ENCODE data around the gene STYXL1. TPM values are rescaled to one million over a fixed set of nuclear protein-coding genes. Genes with fewer than 3 reads are reported as not detected.
"Not testable (repeated sequence)": the region's sequence is repeated elsewhere in the genome, so short reads cannot be mapped to it uniquely, and the experiment has no call there.

STYXL1 gene
- total RNA-seq, 1 experiment from 2014 or later: 30.5 TPM

DNA sequence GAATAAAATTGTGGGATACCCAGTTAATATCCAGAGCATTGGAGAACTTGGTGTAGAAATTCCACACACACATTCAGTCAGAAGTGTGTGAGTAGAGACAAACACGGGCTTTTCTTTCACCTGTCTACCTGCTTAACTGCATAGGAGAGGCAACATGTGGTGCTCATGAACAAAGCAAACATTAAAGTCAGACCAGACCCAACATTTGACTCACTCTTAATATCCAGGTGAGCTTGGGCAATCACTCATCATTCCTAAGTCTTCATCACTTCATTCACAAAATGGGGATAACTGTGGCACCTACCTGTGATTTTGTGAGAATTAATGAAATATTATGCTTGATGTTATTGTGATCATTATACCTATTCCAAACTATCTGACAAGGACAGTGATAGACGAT lies 36.3 kb upstream of the STYXL1 start:
- not testable (repeated sequence) for H3K27ac ChIP-seq (ENCODE audit: low read length); H3K9ac ChIP-seq (ENCODE audit: low read length); H3K9me2 ChIP-seq (replicated peaks; ENCODE audit: insufficient read depth, low read length)

DNA sequence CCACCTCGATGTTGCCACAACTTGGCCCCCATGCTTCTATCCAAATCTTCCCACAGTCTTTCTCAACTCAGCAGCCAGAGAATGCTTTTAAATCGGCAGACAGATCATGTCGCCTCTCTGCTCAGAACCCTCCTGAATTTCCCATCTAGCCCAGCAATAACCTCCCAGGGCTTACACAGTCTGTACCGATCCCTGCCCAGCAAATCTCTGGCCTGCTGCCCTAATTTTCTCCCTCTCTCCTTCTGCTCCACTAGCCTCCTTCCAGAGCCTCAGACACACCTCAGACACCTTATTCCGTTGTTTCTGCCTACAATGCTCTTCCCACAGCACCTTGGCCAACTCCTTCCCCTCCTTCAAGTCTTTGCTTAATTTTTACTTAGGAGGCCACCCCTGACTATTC lies 32.4 kb upstream of the STYXL1 start:
- Histone ChIP-seq H3K4me2 (ENCODE audit: low read depth, low read length, poor library complexity, severe bottlenecking) (no peak overlapping the region), H2AFZ (ENCODE audit: low read length) (no peak overlapping the region), H3K79me2 (ENCODE audit: low read length) (no peaks in the 10 kb centered on the region), H3K9me3 (ENCODE audit: low read length) (no peaks in the 10 kb centered on the region), H3K4me1 (ENCODE audit: low read length) (no peaks in the 10 kb centered on the region), H4K20me1 (ENCODE audit: insufficient read depth, low read depth, low read length) (no peaks in the 10 kb centered on the region), H3K9ac (ENCODE audit: low read length) (no peak overlapping the region), H3K27me3 (ENCODE audit: low read length) (no peaks in the 10 kb centered on the region), H3K4me3 (ENCODE audit: low read length) (no peak overlapping the region), H3K27ac (ENCODE audit: low read length) (no peak overlapping the region), H3K9me2 (replicated peaks; ENCODE audit: insufficient read depth, low read length) (no peaks in the 10 kb centered on the region), H3K36me3 (ENCODE audit: insufficient read depth, low read length) (no peaks in the 10 kb centered on the region)
- no peak for DNase-seq

More for the DNA sequence above, 36.3 kb upstream of the STYXL1 start:
- not testable (repeated sequence) for H3K27me3 ChIP-seq (ENCODE audit: low read length); H3K4me2 ChIP-seq (ENCODE audit: low read depth, low read length, poor library complexity, severe bottlenecking); H3K36me3 ChIP-seq (ENCODE audit: insufficient read depth, low read length); H3K79me2 ChIP-seq (ENCODE audit: low read length); H2AFZ ChIP-seq (ENCODE audit: low read length); H3K4me3 ChIP-seq (ENCODE audit: low read length); H3K9me3 ChIP-seq (ENCODE audit: low read length); H3K4me1 ChIP-seq (ENCODE audit: low read length); DNase-seq; H4K20me1 ChIP-seq (ENCODE audit: insufficient read depth, low read depth, low read length)

DNA sequence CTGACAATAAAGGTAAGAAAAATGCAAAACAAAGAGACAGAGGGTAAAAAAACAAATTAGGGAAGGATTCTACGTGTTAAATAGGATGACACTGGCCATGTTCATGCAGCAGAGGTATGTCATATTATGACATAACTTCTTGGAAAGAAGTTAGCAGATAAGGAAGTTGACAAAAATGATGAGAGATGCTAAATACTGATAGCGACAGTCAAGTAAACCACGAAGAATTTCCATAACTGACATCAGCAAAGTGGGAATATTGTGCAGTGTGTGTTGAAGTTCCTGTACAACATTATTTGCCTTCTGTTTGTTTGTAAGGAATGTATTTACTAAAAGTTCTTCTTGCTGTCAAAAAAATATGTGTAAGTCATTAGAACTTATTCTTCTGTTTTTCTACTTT lies 29.6 kb upstream of the STYXL1 start:
- DNase-seq: no peak
- H3K4me2 ChIP-seq (ENCODE audit: low read depth, low read length, poor library complexity, severe bottlenecking): no peak overlapping the region

DNA sequence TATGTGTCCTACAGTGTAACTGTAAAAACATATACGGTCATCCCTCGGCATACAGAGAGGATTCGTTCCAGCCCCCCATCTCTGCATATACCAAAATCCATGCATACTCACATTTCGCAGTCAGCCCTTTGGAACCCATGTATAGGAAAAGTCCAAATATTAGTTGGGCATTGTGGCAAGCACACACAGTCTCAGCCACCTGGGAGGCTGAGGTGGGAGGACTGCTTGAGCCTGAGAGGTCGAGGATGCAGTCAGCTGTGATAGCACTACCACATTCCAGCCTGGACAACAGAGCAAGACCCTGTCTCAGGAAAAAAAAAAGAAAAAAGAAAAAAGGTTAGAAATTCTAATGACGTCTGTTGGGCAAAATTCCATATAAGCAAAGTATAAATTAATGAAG lies 29.2 kb upstream of the STYXL1 start:
- Histone ChIP-seq H3K4me3 (ENCODE audit: low read length) (no peak overlapping the region), H3K9me2 (replicated peaks; ENCODE audit: insufficient read depth, low read length) (no peaks in the 10 kb centered on the region), H2AFZ (ENCODE audit: low read length) (no peak overlapping the region), H3K9me3 (ENCODE audit: low read length) (no peaks in the 10 kb centered on the region), H3K36me3 (ENCODE audit: insufficient read depth, low read length) (no peaks in the 10 kb centered on the region), H3K4me2 (ENCODE audit: low read depth, low read length, poor library complexity, severe bottlenecking) (no peak overlapping the region), H4K20me1 (ENCODE audit: insufficient read depth, low read depth, low read length) (no peaks in the 10 kb centered on the region), H3K79me2 (ENCODE audit: low read length) (no peaks in the 10 kb centered on the region), H3K27ac (ENCODE audit: low read length) (no peak overlapping the region), H3K4me1 (ENCODE audit: low read length) (no peaks in the 10 kb centered on the region), H3K9ac (ENCODE audit: low read length) (no peak overlapping the region), H3K27me3 (ENCODE audit: low read length) (no peaks in the 10 kb centered on the region)
- no peak for DNase-seq

More for the DNA sequence above, 29.6 kb upstream of the STYXL1 start:
- H3K9me3 ChIP-seq (ENCODE audit: low read length): no peaks in the 10 kb centered on the region
- H3K9me2 ChIP-seq (replicated peaks; ENCODE audit: insufficient read depth, low read length): no peaks in the 10 kb centered on the region
- H3K27me3 ChIP-seq (ENCODE audit: low read length): no peaks in the 10 kb centered on the region
- no peaks in the 10 kb centered on the region for H3K79me2 ChIP-seq (ENCODE audit: low read length)
- H3K27ac ChIP-seq (ENCODE audit: low read length): no peak overlapping the region
- H2AFZ ChIP-seq (ENCODE audit: low read length): no peak overlapping the region
- no peaks in the 10 kb centered on the region for H4K20me1 ChIP-seq (ENCODE audit: insufficient read depth, low read depth, low read length)
- H3K36me3 ChIP-seq (ENCODE audit: insufficient read depth, low read length): no peaks in the 10 kb centered on the region
- no peaks in the 10 kb centered on the region for H3K4me1 ChIP-seq (ENCODE audit: low read length)
- H3K4me3 ChIP-seq (ENCODE audit: low read length): no peak overlapping the region
- H3K9ac ChIP-seq (ENCODE audit: low read length): no peak overlapping the region

DNA sequence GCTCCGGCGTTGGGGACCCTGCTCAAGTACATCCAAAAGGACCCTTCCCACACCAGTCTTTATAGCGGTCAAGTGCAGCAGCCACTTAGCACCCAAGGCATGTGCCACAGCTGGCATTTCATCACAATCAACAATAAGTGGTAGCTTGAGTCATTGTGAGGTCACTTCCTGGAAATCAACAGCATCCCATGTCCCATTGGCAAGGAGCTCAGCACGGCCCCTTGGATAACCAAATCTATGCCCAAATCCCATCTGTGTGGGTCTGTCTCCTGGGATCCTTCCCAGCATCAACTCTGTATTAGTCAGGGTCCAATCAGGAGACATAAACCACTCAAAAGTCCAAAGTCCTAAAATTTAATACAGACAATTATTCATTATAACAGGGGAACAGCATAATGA lies 27.2 kb upstream of the STYXL1 start:
- no peak overlapping the region for H3K4me3 ChIP-seq (ENCODE audit: low read length)
- H4K20me1 ChIP-seq (ENCODE audit: insufficient read depth, low read depth, low read length): no peaks in the 10 kb centered on the region
- no peak overlapping the region for H3K9ac ChIP-seq (ENCODE audit: low read length)
- H3K4me1 ChIP-seq (ENCODE audit: low read length): no peaks in the 10 kb centered on the region
- H3K27ac ChIP-seq (ENCODE audit: low read length): no peak overlapping the region
- no peak for DNase-seq
- H3K36me3 ChIP-seq (ENCODE audit: insufficient read depth, low read length): no peaks in the 10 kb centered on the region
- H3K4me2 ChIP-seq (ENCODE audit: low read depth, low read length, poor library complexity, severe bottlenecking): no peak overlapping the region
- no peaks in the 10 kb centered on the region for H3K27me3 ChIP-seq (ENCODE audit: low read length)
- no peaks in the 10 kb centered on the region for H3K9me2 ChIP-seq (replicated peaks; ENCODE audit: insufficient read depth, low read length)
- H2AFZ ChIP-seq (ENCODE audit: low read length): no peak overlapping the region
- no peaks in the 10 kb centered on the region for H3K79me2 ChIP-seq (ENCODE audit: low read length)
- no peaks in the 10 kb centered on the region for H3K9me3 ChIP-seq (ENCODE audit: low read length)

DNA sequence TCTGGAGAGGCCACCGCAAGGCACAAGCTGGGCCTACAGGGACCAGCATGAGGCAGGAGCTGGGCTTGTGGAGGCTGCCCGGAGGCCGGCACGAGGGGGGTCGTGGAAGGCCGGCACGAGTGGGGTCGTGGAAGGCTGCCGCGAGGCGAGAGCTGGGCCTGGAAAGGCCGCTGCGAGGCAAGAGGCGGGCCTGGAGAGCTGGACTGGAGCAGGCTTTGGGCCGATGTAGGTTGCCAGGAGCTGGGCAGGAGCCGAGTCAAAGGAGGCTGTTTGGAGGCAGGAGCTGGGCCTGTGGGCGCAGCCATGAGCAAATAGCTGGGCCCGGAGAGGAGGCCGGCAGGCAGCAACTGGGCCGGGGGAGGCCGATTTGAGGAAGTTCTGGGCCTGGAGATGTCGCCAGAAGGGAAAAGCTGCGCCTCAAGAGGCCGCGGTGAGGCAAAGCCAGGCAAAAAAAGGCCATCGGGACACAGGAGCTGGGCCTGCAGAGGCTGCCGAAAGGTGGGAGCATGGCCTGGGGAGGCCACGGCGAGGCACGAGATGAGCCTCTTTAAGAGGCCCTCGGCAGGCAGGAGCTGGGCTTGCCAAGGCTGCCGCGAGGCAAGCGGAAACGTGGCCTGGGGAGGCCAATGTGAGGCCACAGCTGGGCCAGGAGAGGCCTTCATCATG lies 26.6 kb upstream of the STYXL1 start:
- H3K9ac ChIP-seq (ENCODE audit: low read length): no peak overlapping the region
- H3K9me2 ChIP-seq (replicated peaks; ENCODE audit: insufficient read depth, low read length): no peaks in the 10 kb centered on the region

DNA sequence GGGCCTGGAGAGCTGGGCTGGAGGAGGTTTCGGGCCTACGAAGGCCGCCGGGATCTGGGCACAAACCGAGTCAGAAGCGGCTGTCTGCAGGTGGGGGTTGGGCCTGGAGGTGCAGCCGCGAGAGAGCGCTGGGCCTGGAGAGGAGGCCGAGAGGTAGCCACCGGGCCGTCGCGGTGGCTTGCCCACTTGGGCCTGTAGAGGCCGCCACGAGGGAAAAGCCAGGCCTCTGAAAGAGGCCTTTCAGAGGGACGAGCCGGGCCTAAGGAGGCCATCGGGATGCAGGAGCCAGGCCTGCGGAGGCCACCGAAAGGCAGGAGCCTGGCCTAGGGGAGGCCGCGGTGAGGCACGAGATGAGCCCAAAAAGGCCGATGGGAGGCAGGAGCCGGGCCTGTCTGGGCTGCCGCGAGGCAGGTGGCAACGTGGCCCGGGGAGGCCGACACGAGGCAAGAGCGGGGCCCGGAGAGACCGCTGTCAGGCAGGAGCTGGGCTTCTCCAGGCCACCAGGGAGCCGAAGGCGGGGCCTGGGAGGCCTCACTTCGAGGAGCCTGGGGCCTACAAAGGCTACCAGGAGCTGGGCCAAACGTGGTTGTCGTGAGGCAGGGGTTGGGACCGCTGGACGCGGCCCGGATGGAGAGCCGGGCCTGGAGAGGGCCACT lies 25.7 kb upstream of the STYXL1 start:
- Histone ChIP-seq H2AFZ (ENCODE audit: low read length) (no peak overlapping the region), H3K4me3 (ENCODE audit: low read length) (no peak overlapping the region), H3K9me3 (ENCODE audit: low read length) (no peaks in the 10 kb centered on the region), H3K4me2 (ENCODE audit: low read depth, low read length, poor library complexity, severe bottlenecking) (no peak overlapping the region), H3K36me3 (ENCODE audit: insufficient read depth, low read length) (no peaks in the 10 kb centered on the region), H3K9ac (ENCODE audit: low read length) (no peak overlapping the region), H3K79me2 (ENCODE audit: low read length) (no peaks in the 10 kb centered on the region), H3K27me3 (ENCODE audit: low read length) (no peaks in the 10 kb centered on the region), H4K20me1 (ENCODE audit: insufficient read depth, low read depth, low read length) (no peaks in the 10 kb centered on the region), H3K27ac (ENCODE audit: low read length) (no peak overlapping the region), H3K9me2 (replicated peaks; ENCODE audit: insufficient read depth, low read length) (no peaks in the 10 kb centered on the region), H3K4me1 (ENCODE audit: low read length) (no peaks in the 10 kb centered on the region)
- DNase-seq: no peak

More for the DNA sequence above, 26.6 kb upstream of the STYXL1 start:
- no peaks in the 10 kb centered on the region for H3K27me3 ChIP-seq (ENCODE audit: low read length)
- no peak for DNase-seq
- H3K4me3 ChIP-seq (ENCODE audit: low read length): no peak overlapping the region
- no peaks in the 10 kb centered on the region for H4K20me1 ChIP-seq (ENCODE audit: insufficient read depth, low read depth, low read length)
- no peak overlapping the region for H3K27ac ChIP-seq (ENCODE audit: low read length)
- H3K79me2 ChIP-seq (ENCODE audit: low read length): no peaks in the 10 kb centered on the region
- no peaks in the 10 kb centered on the region for H3K4me1 ChIP-seq (ENCODE audit: low read length)
- no peak overlapping the region for H3K4me2 ChIP-seq (ENCODE audit: low read depth, low read length, poor library complexity, severe bottlenecking)
- H3K36me3 ChIP-seq (ENCODE audit: insufficient read depth, low read length): no peaks in the 10 kb centered on the region
- H3K9me3 ChIP-seq (ENCODE audit: low read length): no peaks in the 10 kb centered on the region
- H2AFZ ChIP-seq (ENCODE audit: low read length): no peak overlapping the region

DNA sequence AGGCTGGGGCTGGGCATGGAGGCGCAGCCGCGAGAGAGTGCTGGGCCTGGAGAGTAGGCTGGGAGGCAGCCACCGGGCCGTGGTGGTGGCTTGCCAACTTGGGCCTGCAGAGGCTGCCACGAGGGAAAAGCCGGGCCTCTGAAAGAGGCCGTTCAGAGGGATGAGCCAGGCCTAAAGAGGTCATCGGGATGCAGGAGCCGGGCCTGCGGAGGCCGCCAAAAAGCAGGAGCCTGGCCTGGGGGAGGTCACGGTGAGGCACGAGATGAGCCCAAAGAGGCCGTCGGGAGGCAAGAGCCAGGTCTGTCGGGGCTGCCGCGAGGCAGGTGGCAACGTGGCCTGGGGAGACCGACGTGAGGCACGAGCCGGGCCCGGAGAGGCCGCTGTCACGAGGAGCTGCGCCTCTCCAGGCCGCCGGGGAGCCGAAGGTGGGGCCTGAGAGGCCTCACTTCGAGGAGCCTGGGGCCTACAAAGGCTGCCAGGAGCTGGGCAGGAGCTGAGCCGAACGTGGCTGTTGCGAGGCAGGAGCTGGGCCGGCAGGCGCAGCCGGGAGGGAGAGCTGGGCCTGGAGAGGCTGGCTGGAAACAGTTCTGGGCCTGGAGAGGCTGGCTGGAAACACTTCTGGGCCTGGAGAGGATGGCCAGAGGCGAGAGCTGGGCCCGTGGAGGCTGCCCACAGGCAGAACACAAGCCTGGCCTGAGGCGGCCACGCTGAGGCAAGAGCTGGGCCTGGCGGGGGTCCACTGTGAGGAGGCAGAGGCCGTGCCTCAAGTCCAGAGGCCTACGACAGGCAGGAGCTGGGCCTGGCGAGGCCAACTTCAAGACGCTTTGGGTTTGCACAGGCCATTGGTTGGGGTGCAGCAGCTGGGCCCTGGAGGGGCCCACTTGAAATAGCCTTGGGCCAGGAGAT lies 24.7 kb upstream of the STYXL1 start:
- H4K20me1 ChIP-seq (ENCODE audit: insufficient read depth, low read depth, low read length): no peaks in the 10 kb centered on the region
- no peak for DNase-seq
- H3K27ac ChIP-seq (ENCODE audit: low read length): no peak overlapping the region
- no peaks in the 10 kb centered on the region for H3K4me1 ChIP-seq (ENCODE audit: low read length)
- no peak overlapping the region for H3K4me3 ChIP-seq (ENCODE audit: low read length)
- no peaks in the 10 kb centered on the region for H3K9me2 ChIP-seq (replicated peaks; ENCODE audit: insufficient read depth, low read length)
- no peak overlapping the region for H3K9ac ChIP-seq (ENCODE audit: low read length)
- H3K9me3 ChIP-seq (ENCODE audit: low read length): no peaks in the 10 kb centered on the region
- no peaks in the 10 kb centered on the region for H3K36me3 ChIP-seq (ENCODE audit: insufficient read depth, low read length)
- H2AFZ ChIP-seq (ENCODE audit: low read length): no peak overlapping the region
- H3K4me2 ChIP-seq (ENCODE audit: low read depth, low read length, poor library complexity, severe bottlenecking): no peak overlapping the region
- H3K79me2 ChIP-seq (ENCODE audit: low read length): no peaks in the 10 kb centered on the region
- no peaks in the 10 kb centered on the region for H3K27me3 ChIP-seq (ENCODE audit: low read length)
